Measurements from ENCODE around the gene KRT4.

Gene KRT4

GRCh38 chr12:52782502-52782901 lies 31.4 kb downstream of the KRT4 start:
- no peaks in the 10 kb centered on the region for H3K36me3 ChIP-seq (replicated peaks)
- in situ Hi-C loops (cut with HindIII; ENCODE audit: low pct_ligation_motif_present, low sequenced_read_pairs), result no loop called here
- no peak for TF ChIP-seq CTCF (IDR thresholded peaks at IDR 0.05; ENCODE audit: low read depth, low read length, missing control alignments)
- peaks cover 11% of the 10 kb centered on the region for H3K27me3 ChIP-seq (replicated peaks)
- no peak for DNase-seq
- no peak overlapping the region for H3K4me3 ChIP-seq (ENCODE audit: low read depth, low read length)
- no peak overlapping the region for H3K27ac ChIP-seq

GRCh38 chr12:52781399-52782082 lies 32.4 kb downstream of the KRT4 start:
- Histone ChIP-seq H3K27ac (no peak overlapping the region), H3K27me3 (replicated peaks) (peaks cover 11% of the 10 kb centered on the region), H3K36me3 (replicated peaks) (no peaks in the 10 kb centered on the region), H3K4me3 (ENCODE audit: low read depth, low read length) (no peak overlapping the region)
- TF ChIP-seq CTCF (IDR thresholded peaks at IDR 0.05; ENCODE audit: low read depth, low read length, missing control alignments), result no peak
- in situ Hi-C loops (cut with HindIII; ENCODE audit: low pct_ligation_motif_present, low sequenced_read_pairs), result no loop called here
- no peak for DNase-seq

GRCh38 chr12:52779914-52780313 lies 34.0 kb downstream of the KRT4 start:
- H3K36me3 ChIP-seq (replicated peaks), result no peaks in the 10 kb centered on the region
- in situ Hi-C loops (cut with HindIII; ENCODE audit: low pct_ligation_motif_present, low sequenced_read_pairs), result no loop called here
- H3K27ac ChIP-seq, result no peak overlapping the region
- no peak for DNase-seq
- H3K4me3 ChIP-seq (ENCODE audit: low read depth, low read length), result no peak overlapping the region
- H3K27me3 ChIP-seq (replicated peaks), result peaks cover 14% of the 10 kb centered on the region
- TF ChIP-seq CTCF (IDR thresholded peaks at IDR 0.05; ENCODE audit: low read depth, low read length, missing control alignments), result no peak

GRCh38 chr12:52778833-52779232 lies 35.1 kb downstream of the KRT4 start:
- Histone ChIP-seq H3K4me3 (ENCODE audit: low read depth, low read length) (no peak overlapping the region), H3K27me3 (replicated peaks) (peaks cover 15% of the 10 kb centered on the region), H3K36me3 (replicated peaks) (no peaks in the 10 kb centered on the region), H3K27ac (no peak overlapping the region)
- DNase-seq, result no peak
- in situ Hi-C loops (cut with HindIII; ENCODE audit: low pct_ligation_motif_present, low sequenced_read_pairs), result no loop called here
- TF ChIP-seq CTCF (IDR thresholded peaks at IDR 0.05; ENCODE audit: low read depth, low read length, missing control alignments), result no peak

- TF ChIP-seq CTCF (IDR thresholded peaks at IDR 0.05; ENCODE audit: low read depth, low read length, missing control alignments), result no peak
- Histone ChIP-seq H3K27ac (no peak overlapping the region), H3K36me3 (replicated peaks) (no peaks in the 10 kb centered on the region), H3K4me3 (ENCODE audit: low read depth, low read length) (no peak overlapping the region), H3K27me3 (replicated peaks) (peaks cover 15% of the 10 kb centered on the region)
- no peak for DNase-seq
- in situ Hi-C loops (cut with HindIII; ENCODE audit: low pct_ligation_motif_present, low sequenced_read_pairs), result no loop called here
Observed at GRCh38 chr12:52777566-52777965, 36.4 kb downstream of the KRT4 start.

- H3K27me3 ChIP-seq (replicated peaks), result peaks cover 16% of the 10 kb centered on the region
- no peak within 1 kb of the TSS for H3K4me3 ChIP-seq (ENCODE audit: low read depth, low read length)
- DNase-seq, result no peak
- H3K36me3 ChIP-seq (replicated peaks), result no peaks in the 10 kb centered on the region
- in situ Hi-C loops (cut with HindIII; ENCODE audit: low pct_ligation_motif_present, low sequenced_read_pairs), result no loop called here
- TF ChIP-seq CTCF (IDR thresholded peaks at IDR 0.05; ENCODE audit: low read depth, low read length, missing control alignments), result no peak
- H3K27ac ChIP-seq, result no peak within 1 kb of the TSS
Observed at GRCh38 chr12:52776913-52777395, 37.0 kb downstream of the KRT4 start, which contains the start of gene KRT76. Gene KRT76, minus strand, starts transcription at chr12:52777345. Its CDS starts 54 bp downstream, at chr12:52777291.

All from brain microvascular endothelial cell (primary cell).